CD4-positive, alpha-beta T cell treated with Interleukin-2 at 100 ng/mL for 4 hours (primary cell): ENCODE measurements around the gene ZNF512.

Experiments
- DNase-seq: peaks from one replicate; pipeline ENCODE4 v3.0.0-alpha.2; 2020; ENCODE audit warnings: low spot score

The ZNF512 gene

GRCh38 chr2:27638037-27638637, 55.3 kb downstream of the ZNF512 start:
- DNase-seq: peak; percentile 60

GRCh38 chr2:27638709-27639108, 55.9 kb downstream of the ZNF512 start:
- no peak for DNase-seq

- DNase-seq: no peak
Measured at GRCh38 chr2:27640722-27641245, 57.9 kb downstream of the ZNF512 start.

GRCh38 chr2:27645197-27645596, 62.4 kb downstream of the ZNF512 start:
- DNase-seq: no peak

GRCh38 chr2:27647289-27647688, 64.4 kb downstream of the ZNF512 start:
- DNase-seq: no peak

- DNase-seq: no peak
Measured at GRCh38 chr2:27647737-27648136, 64.9 kb downstream of the ZNF512 start.

- no peak for DNase-seq
Measured at GRCh38 chr2:27651056-27651455, 68.2 kb downstream of the ZNF512 start.

- no peak for DNase-seq
Measured at GRCh38 chr2:27652341-27652740, 69.5 kb downstream of the ZNF512 start.

GRCh38 chr2:27652790-27653189, 69.9 kb downstream of the ZNF512 start:
- DNase-seq: no peak

GRCh38 chr2:27653397-27653796, 70.6 kb downstream of the ZNF512 start:
- no peak for DNase-seq

GRCh38 chr2:27655155-27655951, 72.5 kb downstream of the ZNF512 start:
- DNase-seq: no peak

GRCh38 chr2:27661371-27661770, 78.5 kb downstream of the ZNF512 start:
- no peak for DNase-seq

- DNase-seq: peak; percentile 75
Measured at GRCh38 chr2:27663285-27664153, 80.7 kb downstream of the ZNF512 start, which contains the start of the genes SLC4A1AP and SUPT7L. SLC4A1AP (plus strand) TSS chr2:27663889; CDS start chr2:27663915, 26 bp downstream. SUPT7L (minus strand) TSS chr2:27663614; CDS start chr2:27662192, 1,422 bp downstream.

GRCh38 chr2:27664154-27664574, 81.3 kb downstream of the ZNF512 start:
- no peak for DNase-seq

- DNase-seq: no peak
Measured at GRCh38 chr2:27664622-27665363, 82.0 kb downstream of the ZNF512 start.

- no peak for DNase-seq
Measured at GRCh38 chr2:27667446-27667845, 84.6 kb downstream of the ZNF512 start.

- DNase-seq: no peak
Measured at GRCh38 chr2:27671235-27671634, 88.4 kb downstream of the ZNF512 start.
